SK-MEL-5 (cell line): ENCODE results near the gene ARID3A. TPM values are rescaled to one million over a fixed set of nuclear protein-coding genes. Genes with fewer than 3 reads are reported as not detected.
"Not testable (repeated sequence)": the region's sequence is repeated elsewhere in the genome, so short reads cannot be mapped to it uniquely, and the experiment has no call there.

Experiments
- DNase-seq: peaks from one replicate; pipeline ENCODE4 v3.0.0-alpha.2; 2016; ENCODE audit warnings: low read depth, low spot score
- in situ Hi-C: cut with HindIII; loops from 2 replicates; pipeline ENCODE4 v1.10.0; 2016; ENCODE audit warnings: low sequenced_read_pairs, high pct_unique_total_duplicates, low pct_unique_long_range_greater_than_20kb
- total RNA-seq: library from RNA; depleted of rRNA; stranded (reverse); fragments of >200 nt; shearing (Covaris generic); gene quantifications from 2 replicates; pipeline ENCODE4 v1.2.3, GENCODE V29; 2014

The ARID3A gene
- total RNA-seq, 1 experiment from 2014 or later, result 6.6 TPM

DNA sequence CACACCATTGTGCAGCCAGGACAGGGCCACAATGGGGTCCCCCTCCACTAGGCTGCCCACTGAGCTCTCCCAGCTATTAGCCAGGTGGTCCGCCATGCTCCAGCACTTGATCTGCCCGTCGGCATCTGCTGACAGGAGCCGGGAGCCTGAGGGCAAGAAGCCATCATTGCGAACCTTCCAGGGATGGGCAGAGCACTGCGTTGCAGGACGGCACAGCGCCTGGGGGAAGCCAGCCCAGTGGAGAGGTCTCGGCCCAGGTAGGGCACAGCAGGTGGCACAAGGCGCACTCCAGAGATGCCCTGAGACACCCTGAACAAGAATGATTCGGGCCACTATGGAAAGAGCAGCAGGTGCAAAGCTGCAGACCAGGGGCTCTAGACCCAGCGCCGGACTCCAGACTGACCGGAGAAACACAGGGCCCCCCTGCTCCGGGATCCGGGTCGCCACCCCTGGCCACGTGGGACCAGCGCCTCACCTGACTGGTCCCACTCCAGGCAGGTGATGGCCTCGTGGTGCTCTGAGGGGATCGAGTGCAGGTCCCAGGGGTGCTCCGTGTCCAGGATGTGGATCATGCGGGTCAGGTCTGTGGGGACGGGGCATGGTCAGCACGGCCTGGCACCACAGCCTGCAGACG is 36.1 kb upstream of the ARID3A start:
- no peak for DNase-seq
- in situ Hi-C loops, result no loop called here

GRCh38 chr19:890831-891230 is 35.0 kb upstream of the ARID3A start:
- DNase-seq, result no peak
- in situ Hi-C loops, result no loop called here

GRCh38 chr19:891421-892200 is 34.2 kb upstream of the ARID3A start:
- DNase-seq, in situ Hi-C loops: not testable (repeated sequence)

- in situ Hi-C loops, result no loop called here
- DNase-seq, result no peak
Measured at GRCh38 chr19:892243-892893, 33.5 kb upstream of the ARID3A start.

- peak; percentile 91 for DNase-seq
Measured at GRCh38 chr19:892894-893689, 32.7 kb upstream of the ARID3A start, which contains the start of the genes MED16 and RNU6-9. Gene MED16 (minus strand): TSS chr19:893187. CDS start chr19:891131, 2,056 bp downstream. Gene RNU6-9 (plus strand): TSS chr19:893484.

GRCh38 chr19:896434-896833 is 29.4 kb upstream of the ARID3A start:
- no peak for DNase-seq
- in situ Hi-C loops, result no loop called here

More at GRCh38 chr19:892894-893689, 32.7 kb upstream of the ARID3A start, which contains the start of the genes MED16 and RNU6-9:
- in situ Hi-C loops, result no loop called here

GRCh38 chr19:896999-897398 is 28.8 kb upstream of the ARID3A start:
- in situ Hi-C loops, result no loop called here
- no peak for DNase-seq

DNA sequence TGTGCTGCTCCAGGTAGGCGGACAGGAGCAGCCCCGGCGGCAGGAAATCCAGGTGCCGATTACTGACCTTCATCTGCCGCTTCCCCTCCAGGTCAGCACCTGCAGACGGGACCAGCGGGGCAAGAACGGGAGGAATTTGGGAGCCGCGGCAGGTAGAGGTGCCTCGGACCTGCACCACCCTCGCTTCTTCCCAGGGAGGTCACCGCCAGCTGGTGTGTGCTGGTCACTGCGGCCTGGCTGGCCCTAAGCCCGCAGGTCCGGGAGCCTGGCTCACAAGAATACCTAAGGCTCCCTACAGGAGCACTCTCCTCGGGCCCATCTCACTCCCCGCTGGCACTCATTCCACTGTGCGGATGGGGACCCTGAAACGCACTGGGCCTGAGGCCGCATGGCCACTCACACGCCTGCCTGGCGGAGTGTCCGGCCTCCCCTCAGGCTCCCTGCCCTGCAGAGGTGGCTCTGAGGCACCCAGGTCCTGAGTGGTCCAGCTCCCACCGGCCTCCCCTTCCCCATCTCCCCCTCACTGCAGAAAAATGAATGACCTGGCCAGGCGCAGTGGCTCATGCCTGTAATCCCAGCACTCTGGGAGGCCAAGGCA is 28.3 kb upstream of the ARID3A start:
- in situ Hi-C loops, result no loop called here
- DNase-seq, result no peak

- DNase-seq, result no peak
- in situ Hi-C loops, result no loop called here
Measured at GRCh38 chr19:898663-899062, 27.2 kb upstream of the ARID3A start.

DNA sequence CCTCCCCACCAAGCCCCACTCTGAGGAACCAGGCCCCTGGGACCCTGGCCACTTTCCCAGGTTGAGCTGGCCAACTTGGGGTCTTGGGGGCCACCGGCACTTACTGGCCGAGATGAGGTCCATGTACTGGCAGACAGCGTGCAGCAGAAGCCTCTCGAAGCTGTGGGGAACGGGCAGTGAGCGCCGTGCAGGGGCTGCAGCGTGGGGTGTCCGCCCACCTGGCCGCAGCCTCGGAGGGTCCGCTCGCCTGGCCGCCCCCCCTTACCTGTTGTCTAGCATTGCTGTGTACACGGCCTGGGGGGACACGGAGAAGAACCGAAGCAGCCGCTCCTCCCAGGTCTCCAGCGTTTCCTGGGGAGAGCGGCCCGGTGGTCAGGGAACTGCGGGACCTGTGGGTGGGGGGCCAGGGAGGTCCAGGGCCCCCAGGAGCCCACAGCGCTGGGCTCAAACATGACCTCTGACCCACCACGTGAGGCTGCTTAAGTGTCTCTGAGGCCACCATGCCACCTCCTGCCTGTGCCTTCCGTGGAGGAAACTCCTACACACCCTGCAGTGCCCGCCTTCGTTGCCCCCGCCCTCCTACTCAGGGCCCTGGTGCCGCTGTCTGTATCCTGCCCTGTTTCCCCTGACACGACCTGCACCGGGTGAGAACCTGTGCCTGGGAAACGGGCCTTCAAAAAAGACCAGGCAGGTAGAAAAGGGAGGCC is 26.3 kb upstream of the ARID3A start:
- no peak for DNase-seq
- in situ Hi-C loops, result no loop called here

GRCh38 chr19:900043-900301 is 25.9 kb upstream of the ARID3A start:
- in situ Hi-C loops, result no loop called here
- no peak for DNase-seq

- in situ Hi-C loops, result no loop called here
- peak; percentile 29 for DNase-seq
Measured at GRCh38 chr19:900302-901111, 25.3 kb upstream of the ARID3A start.

- in situ Hi-C loops, result no loop called here
- no peak for DNase-seq
Measured at GRCh38 chr19:901216-902092, 24.4 kb upstream of the ARID3A start.

DNA sequence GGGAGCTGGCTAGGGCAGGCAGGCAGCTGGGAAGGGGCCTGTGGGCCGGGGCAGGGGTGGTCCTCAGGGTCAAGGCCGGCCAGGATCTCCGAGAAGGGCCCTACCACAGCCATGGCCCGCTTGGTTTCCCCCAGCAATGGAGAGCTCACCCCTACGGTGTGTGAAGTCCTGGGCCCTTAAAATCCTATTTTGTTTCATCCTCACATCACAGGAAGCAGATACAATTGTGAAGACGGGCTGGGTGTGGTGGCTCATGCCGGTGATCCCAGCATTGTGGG is 23.8 kb upstream of the ARID3A start:
- no peak for DNase-seq
- in situ Hi-C loops, result no loop called here

DNA sequence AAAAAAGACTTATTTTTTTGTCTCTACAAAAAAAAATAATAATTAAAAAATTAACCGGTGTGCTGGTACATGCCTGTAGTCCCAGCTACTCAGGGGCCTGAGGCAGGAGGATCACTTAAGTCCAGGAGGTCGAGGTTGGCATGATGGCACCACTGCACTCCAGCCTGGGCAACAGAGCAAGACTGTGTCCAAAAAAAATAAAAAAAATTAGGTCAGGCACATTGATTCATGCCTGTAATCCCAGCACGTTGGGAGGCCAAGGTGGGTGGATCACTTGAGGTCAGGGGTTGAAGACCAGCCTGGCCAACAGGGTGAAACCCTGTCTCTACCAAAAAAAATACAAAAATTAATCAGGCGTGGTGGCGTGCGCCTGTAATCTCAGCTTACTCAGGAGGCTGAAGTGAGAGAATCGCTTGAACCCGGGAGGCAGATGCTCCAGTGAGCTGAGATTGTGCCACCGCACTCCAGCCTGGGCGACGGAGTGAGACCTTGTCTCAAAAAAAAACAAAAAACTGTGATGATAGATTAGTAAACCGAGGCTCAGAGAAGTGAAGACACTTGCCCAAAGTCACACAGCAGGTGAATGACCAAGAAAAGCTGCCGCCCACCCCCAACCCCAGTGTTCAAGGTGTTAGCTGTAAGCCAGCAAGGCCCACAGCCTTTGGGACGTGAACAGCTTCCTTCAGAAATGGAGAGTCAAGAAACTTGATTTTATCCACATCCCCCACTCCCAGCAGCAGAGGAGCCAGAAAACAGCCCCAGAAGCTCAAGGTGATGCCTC is 23.2 kb upstream of the ARID3A start:
- in situ Hi-C loops, result no loop called here

More for the DNA sequence above, 23.2 kb upstream of the ARID3A start:
- no peak for DNase-seq
